GM12873 (cell line): ENCODE results near the gene DCLK1.

Experiments
- TF ChIP-seq, protein P1 (sequence below): IDR thresholded peaks from 2 replicates; pipeline ENCODE4 v1.5.1; 2012; ENCODE audit warnings: low read depth, mild to moderate bottlenecking, moderate library complexity, low read length, control low read depth; ENCODE audit not compliant: insufficient read depth; ENCODE audit errors: missing control alignments

Gene DCLK1

DNA sequence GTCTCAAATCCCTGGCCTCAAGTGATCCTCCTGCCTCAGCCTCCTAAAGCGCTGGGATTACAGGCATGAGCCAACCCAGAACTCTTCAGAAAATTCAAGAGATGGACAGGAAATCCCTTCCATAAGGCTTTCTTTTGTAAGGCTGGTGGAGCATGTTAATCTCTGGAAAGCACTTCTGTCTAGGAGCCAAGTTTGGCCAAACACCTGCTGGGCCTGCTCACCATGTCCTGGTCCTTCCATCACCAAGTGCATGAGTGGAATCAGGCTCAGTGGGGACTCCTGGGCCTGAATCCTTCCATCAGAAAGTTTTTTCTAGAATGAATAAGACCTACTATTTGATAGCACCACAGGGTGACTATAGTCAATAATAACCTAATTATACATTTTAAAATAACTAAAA is 148.0 kb downstream of the DCLK1 start:
- TF ChIP-seq, protein P1, sequence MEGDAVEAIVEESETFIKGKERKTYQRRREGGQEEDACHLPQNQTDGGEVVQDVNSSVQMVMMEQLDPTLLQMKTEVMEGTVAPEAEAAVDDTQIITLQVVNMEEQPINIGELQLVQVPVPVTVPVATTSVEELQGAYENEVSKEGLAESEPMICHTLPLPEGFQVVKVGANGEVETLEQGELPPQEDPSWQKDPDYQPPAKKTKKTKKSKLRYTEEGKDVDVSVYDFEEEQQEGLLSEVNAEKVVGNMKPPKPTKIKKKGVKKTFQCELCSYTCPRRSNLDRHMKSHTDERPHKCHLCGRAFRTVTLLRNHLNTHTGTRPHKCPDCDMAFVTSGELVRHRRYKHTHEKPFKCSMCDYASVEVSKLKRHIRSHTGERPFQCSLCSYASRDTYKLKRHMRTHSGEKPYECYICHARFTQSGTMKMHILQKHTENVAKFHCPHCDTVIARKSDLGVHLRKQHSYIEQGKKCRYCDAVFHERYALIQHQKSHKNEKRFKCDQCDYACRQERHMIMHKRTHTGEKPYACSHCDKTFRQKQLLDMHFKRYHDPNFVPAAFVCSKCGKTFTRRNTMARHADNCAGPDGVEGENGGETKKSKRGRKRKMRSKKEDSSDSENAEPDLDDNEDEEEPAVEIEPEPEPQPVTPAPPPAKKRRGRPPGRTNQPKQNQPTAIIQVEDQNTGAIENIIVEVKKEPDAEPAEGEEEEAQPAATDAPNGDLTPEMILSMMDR, result no peak

DNA sequence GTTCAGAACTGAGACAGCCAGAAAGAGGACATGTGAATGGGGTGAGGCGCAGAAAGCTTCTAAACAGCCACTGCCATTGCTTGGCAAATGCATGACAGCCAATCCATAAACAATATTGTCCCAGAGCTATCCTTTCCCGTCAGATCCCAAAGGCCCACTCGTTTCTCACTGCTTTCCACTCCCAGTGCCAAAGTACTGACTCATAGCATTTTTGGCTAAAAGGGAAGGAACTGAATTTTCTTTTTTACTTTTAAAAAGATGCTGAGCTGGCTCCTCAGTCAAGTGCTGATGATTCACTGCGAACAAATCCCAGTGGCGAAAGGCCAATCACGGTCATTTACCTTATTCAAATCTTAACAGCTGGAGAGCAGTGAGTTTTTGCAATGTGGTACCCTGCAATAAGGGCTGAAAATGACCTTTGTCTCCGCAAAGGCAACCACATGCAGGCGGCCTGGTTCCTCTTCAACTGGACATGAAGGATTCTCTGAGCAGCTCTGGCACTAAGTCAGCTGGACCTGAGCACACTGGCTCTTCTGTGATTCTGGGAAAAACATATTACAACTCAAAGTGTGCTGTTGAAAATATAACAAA is 151.7 kb downstream of the DCLK1 start:
- TF ChIP-seq, protein P1, result no peak

DNA sequence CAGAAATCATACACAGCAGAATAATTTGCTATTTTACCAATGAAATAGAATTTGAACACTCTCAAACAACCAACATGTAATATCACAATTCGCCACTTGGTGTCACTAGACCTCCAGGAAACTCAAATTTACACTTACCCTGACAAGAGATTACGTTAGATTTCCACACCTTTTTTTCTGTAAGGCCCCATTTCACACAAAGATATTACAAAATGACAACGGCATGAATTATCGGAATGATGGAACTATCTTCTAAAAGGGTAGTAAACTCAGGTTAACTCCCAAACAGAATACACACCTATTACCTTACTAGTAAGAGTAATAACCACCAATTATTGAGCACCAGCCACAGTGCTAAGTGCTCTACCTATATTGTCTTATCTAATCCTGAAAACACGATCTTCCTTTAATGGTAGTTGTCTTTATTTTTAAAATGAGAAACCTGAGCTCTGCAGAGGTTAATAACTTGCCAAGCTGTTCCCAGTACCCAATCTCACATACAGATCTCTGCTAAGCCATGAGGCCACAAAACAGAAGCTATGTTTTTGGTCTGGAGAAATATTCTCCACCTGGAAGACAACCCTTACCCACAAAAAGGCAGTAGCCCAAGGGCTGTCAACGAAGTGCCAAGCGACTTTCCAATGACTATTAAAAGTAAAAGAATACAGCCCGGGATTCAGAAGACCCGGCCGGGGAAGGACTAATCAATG is 152.4 kb downstream of the DCLK1 start:
- TF ChIP-seq, protein P1, result peak; percentile 62

DNA sequence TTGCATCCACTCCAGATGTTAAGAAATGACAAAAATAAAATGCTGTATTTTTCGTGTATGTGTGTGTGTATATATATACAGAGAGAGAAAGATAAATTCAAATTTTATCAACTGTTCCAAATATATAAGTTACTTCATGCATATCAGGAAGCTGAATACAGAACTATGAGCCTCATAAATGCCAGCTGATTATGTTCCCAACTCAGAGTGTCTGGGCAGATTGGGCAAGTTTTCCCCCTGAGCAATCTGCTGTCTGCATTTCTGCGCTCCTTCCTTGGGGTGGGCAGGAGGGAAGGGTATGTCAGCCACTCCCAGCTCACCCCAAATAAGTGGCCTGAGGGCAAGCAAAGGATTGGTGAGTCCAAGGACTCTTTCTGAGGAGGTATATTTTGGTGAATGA is 154.1 kb downstream of the DCLK1 start:
- TF ChIP-seq, protein P1, result no peak

DNA sequence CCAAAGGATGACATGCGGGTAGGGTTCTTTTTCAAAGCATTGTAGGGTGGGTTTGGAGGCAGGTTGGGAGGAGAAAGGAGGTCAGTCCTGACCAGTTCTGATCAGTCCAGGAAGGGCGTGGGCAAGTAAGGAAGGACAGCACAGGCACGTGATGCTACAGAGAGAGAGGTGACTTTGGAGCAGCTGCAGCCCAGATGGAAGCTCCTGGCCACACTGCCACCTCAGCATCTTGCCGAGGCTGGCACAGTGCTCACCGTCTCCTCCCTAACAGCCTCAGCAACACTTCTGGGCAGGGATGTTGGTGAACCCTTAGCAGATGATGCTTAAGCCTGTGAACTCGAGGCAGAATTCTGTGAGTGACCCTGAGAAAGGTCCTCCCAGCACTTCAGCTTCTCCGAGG is 155.1 kb downstream of the DCLK1 start:
- TF ChIP-seq, protein P1, result no peak

DNA sequence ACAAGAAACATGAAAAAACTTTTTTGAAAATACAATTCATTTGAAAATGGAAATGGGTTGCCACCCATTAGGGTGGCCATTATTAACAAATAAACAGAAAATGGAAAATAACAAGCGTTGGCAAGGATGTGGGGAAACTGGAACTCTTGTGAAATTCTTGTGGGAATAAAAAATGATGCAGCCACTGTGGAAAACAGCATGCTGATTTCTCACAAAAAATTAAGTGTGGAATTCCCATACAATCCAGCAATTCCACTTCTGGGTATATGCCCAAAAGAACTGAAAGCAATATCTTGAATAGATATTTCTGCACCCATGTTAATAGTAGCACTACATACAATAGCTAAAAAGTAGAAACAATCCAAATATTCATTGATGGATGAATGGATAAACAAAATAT is 165.2 kb downstream of the DCLK1 start:
- TF ChIP-seq, protein P1, result no peak

DNA sequence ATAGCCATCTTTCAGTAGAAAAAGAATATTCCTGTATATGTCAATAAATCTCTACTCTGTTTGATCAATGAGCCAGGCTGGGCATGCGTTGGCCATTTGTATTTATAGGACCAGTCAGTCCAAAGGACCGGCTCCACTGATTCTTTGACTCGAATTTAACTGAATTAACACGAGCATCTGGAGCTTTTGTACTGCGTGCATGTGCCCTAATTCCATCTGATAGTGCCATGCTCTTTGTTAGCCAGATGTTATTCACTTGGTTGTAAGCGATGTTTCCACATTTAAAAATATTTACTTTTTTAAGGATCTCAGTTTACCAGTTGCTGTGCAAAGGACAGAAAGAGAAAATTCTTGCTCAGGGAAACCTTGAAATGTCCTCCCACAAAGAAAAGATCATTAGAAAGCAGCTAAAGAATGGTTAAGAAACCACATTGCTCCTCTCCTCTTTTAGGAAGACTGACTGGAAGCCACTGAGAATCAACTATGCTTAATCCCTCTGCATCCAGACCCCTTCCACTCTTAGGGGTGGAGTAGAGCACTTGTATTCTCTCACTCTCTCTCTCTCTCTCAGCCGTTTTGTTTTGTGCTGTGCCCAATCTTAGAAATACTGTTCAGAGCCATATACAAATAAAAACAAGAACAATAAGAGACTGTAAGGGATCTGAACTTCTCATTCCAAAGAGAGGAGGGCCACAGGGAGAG is 165.8 kb downstream of the DCLK1 start:
- TF ChIP-seq, protein P1, result no peak
